Neutrophil (primary cell): ENCODE results near the gene TMEM132E.

Experiments used
- H3K27ac ChIP-seq: fragments of 200-600 bp; sonication (generic); 2 replicates; pipeline ENCODE4 v1.5.1; 2016; ENCODE audit warnings: mild to moderate bottlenecking, moderate library complexity
- H3K27me3 ChIP-seq: fragments of 200-600 bp; sonication (generic); 2 replicates; pipeline ENCODE4 v1.6.0; 2016; ENCODE audit warnings: mild to moderate bottlenecking
- H3K36me3 ChIP-seq: fragments of 200-600 bp; sonication (generic); 2 replicates; pipeline ENCODE4 v1.5.1; 2017
- H3K4me1 ChIP-seq, 2 experiments: fragments of 200-600 bp in 1 of 2; sonication (generic) in 1 of 2; 1 replicate in 1 of 2; 2 replicates in 1 of 2; pipeline versions ENCODE4 v1.5.1 to v1.6.1; 2013 to 2016; ENCODE audit warnings: low read depth in 1 of 2, low read length in 1 of 2, mild to moderate bottlenecking in 1 of 2, moderate library complexity in 1 of 2; ENCODE audit not compliant: control insufficient read depth in 1 of 2, insufficient read depth in 1 of 2
- H3K4me3 ChIP-seq, 2 experiments: fragments of 200-600 bp in 1 of 2; sonication (generic) in 1 of 2; 1 replicate in 1 of 2; 2 replicates in 1 of 2; pipeline ENCODE4 v1.5.1; 2013 to 2016; ENCODE audit warnings: low read depth in 1 of 2, low read length in 1 of 2, mild to moderate bottlenecking in 1 of 2, moderate library complexity in 1 of 2
- H3K9me3 ChIP-seq: fragments of 200-600 bp; sonication (generic); 2 replicates; pipeline ENCODE4 v1.5.1; 2016
- TF ChIP-seq, protein P1 (sequence below): fragments of 200-600 bp; sonication (generic); IDR thresholded peaks from 2 replicates; pipeline ENCODE4 v1.5.1; 2016; ENCODE audit warnings: antibody characterized with exemption

TMEM132E gene

DNA sequence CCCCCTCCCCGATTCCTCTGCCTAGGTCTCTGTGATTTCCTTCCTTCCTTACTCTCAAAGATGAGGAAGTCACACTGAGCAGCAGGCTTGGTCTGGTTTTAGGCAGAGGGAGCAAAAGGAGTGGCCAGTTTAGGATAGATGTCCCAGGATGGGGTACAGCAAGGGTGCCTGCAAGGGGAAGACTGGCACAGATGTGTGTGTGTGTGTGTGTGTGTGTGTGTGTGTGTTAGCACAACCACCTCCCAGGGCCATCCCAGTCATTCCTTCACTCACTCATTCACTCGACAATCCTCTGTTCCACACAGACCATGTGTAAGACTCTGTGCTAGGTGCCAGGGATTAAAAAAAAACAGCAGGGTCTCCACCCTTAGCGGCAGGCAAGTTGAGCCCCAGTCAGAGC is 35.9 kb downstream of the TMEM132E start:
- Histone ChIP-seq H3K27ac (no peak overlapping the region), H3K9me3 (no peaks in the 10 kb centered on the region), H3K4me3 (no peak overlapping the region), H3K27me3 (peaks cover 89% of the 10 kb centered on the region), H3K4me1 (no peaks in the 10 kb centered on the region), H3K36me3 (no peaks in the 10 kb centered on the region)
- TF ChIP-seq, protein P1, sequence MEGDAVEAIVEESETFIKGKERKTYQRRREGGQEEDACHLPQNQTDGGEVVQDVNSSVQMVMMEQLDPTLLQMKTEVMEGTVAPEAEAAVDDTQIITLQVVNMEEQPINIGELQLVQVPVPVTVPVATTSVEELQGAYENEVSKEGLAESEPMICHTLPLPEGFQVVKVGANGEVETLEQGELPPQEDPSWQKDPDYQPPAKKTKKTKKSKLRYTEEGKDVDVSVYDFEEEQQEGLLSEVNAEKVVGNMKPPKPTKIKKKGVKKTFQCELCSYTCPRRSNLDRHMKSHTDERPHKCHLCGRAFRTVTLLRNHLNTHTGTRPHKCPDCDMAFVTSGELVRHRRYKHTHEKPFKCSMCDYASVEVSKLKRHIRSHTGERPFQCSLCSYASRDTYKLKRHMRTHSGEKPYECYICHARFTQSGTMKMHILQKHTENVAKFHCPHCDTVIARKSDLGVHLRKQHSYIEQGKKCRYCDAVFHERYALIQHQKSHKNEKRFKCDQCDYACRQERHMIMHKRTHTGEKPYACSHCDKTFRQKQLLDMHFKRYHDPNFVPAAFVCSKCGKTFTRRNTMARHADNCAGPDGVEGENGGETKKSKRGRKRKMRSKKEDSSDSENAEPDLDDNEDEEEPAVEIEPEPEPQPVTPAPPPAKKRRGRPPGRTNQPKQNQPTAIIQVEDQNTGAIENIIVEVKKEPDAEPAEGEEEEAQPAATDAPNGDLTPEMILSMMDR: no peak

GRCh38 chr17:34616148-34616547 is 36.8 kb downstream of the TMEM132E start:
- H3K27ac ChIP-seq: no peak overlapping the region
- TF ChIP-seq, protein P1: no peak
- no peaks in the 10 kb centered on the region for H3K9me3 ChIP-seq
- no peaks in the 10 kb centered on the region for H3K36me3 ChIP-seq
- H3K27me3 ChIP-seq: peaks cover 81% of the 10 kb centered on the region
- no peaks in the 10 kb centered on the region for H3K4me1 ChIP-seq
- no peak overlapping the region for H3K4me3 ChIP-seq

- TF ChIP-seq, protein P1: no peak
- no peaks in the 10 kb centered on the region for H3K36me3 ChIP-seq
- no peak overlapping the region for H3K27ac ChIP-seq
- no peaks in the 10 kb centered on the region for H3K9me3 ChIP-seq
- peaks cover 76% of the 10 kb centered on the region for H3K27me3 ChIP-seq
- H3K4me3 ChIP-seq: no peak overlapping the region
- H3K4me1 ChIP-seq: no peaks in the 10 kb centered on the region
Measured at GRCh38 chr17:34617398-34617797, 38.0 kb downstream of the TMEM132E start.

DNA sequence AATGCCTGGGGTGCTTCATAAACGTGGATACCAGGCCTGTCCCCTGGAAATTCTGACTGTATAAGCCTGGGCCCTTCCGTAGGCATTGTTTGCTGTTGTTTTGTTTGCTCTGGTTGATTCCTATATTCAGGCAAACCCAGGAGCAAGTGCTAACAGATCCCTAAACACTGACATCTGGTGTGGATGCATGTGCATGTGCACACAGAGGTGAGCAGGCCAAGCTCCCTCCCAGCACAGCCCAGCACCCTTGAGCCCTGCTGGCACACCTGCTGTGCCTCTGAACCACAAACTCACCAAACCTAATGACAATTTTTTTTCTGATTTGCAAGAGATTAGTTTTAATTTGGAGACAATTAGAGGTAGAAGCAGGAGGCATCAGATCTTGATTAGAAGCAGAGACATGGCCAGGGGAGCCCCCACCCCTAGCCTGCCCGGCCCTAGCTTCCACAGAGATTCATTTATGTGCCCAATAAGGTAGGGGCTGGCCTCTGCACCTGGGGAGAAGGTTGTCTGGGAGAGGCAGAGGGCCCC is 40.4 kb downstream of the TMEM132E start:
- Histone ChIP-seq H3K27ac (no peak overlapping the region), H3K4me3 (no peak overlapping the region), H3K9me3 (no peaks in the 10 kb centered on the region), H3K36me3 (no peaks in the 10 kb centered on the region), H3K27me3 (peaks cover 72% of the 10 kb centered on the region), H3K4me1 (no peaks in the 10 kb centered on the region)
- TF ChIP-seq, protein P1: no peak

DNA sequence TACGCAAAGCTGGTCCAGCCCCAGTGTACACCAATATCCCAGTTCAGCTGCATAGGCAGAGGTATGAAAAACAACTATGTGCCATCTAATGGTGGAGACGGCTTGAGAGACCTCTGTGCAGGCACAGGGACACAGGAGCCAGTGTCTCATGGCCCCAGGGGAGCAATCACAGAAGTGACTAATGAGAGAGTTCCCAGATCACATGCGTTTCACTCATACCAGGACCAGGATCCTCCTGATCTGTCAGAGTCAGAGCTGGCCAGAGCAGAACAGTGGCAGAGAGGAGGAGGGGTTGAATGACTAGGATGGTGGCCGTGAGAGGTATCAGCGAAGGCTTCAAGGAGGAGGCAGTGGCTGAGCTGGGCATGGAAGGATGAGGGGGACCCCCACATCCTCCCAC is 41.1 kb downstream of the TMEM132E start:
- Histone ChIP-seq H3K27ac (no peak overlapping the region), H3K4me3 (no peak overlapping the region), H3K27me3 (peaks cover 72% of the 10 kb centered on the region), H3K36me3 (no peaks in the 10 kb centered on the region), H3K4me1 (no peaks in the 10 kb centered on the region), H3K9me3 (no peaks in the 10 kb centered on the region)
- TF ChIP-seq, protein P1: no peak
